Measurements from ENCODE around the gene BCKDK. TPM values are rescaled to one million over a fixed set of nuclear protein-coding genes. Genes with fewer than 3 reads are reported as not detected.
A peak's percentile ranks its signal among the peaks of the same experiment; 100 is the strongest.

BCKDK gene
- total and polyA plus RNA-seq, 2 of the 13 experiments (the other 11 are each of a cell fraction or from before 2014, with no cell fraction given), result 24.9 to 42.6 TPM

DNA sequence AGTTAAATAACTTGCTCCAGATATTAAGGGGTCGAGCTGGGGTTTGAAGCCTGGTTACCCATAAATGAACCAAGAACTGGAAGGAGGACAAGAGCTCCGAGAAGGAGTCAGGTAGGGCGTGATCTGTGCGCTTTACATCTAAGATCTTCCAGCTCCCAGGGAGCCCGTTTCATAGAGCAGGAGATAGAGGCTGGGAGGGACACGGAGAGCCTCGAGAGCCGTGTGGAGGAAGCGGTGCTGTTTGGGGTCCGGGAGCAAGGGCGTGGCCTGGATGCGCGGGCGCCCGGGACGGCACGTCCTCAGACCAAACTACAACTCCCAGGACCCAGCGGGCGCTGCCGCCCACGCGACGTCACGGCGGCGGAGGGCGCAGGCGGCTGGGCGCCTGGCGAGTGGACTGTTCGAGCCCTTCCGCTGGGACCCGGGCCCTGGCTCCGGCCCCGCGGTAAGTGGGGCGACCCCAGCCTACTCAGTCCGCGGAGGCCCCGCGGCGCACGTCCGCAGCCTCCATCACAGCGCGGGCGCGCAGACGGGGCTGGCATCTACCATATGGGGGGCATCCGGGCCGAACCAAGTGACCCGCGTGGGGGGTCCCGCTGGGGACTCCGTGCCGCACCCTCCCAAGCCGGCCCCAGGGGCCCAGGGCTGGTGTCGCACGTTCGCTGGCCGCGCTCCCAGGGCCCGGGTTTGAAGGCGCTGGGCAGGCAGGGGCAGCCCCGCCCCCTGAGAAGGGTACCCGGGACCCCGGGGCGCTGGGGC is at the start of gene BCKDK (continued):
- TF ChIP-seq, protein P1, sequence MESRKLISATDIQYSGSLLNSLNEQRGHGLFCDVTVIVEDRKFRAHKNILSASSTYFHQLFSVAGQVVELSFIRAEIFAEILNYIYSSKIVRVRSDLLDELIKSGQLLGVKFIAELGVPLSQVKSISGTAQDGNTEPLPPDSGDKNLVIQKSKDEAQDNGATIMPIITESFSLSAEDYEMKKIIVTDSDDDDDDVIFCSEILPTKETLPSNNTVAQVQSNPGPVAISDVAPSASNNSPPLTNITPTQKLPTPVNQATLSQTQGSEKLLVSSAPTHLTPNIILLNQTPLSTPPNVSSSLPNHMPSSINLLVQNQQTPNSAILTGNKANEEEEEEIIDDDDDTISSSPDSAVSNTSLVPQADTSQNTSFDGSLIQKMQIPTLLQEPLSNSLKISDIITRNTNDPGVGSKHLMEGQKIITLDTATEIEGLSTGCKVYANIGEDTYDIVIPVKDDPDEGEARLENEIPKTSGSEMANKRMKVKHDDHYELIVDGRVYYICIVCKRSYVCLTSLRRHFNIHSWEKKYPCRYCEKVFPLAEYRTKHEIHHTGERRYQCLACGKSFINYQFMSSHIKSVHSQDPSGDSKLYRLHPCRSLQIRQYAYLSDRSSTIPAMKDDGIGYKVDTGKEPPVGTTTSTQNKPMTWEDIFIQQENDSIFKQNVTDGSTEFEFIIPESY (CRISPR knock-in tag; IDR thresholded peaks at IDR 0.05), result no peak; the same call in 1 of the 2 replicates
- TF ChIP-seq POLR2A (IDR thresholded peaks at IDR 0.05; ENCODE audit: insufficient read depth in 1 of 2, low read depth in 2 of 2, low read length in 2 of 2) (peak; percentile 50 to 84), ZNF724P (CRISPR knock-in tag; IDR thresholded peaks at IDR 0.05; ENCODE audit: borderline replicate concordance) (peak; percentile 25; the same call in 1 of the 2 replicates), ZNF34 (CRISPR knock-in tag; IDR thresholded peaks at IDR 0.05; ENCODE audit: borderline replicate concordance) (no peak), RELA (CRISPR knock-in tag; IDR thresholded peaks at IDR 0.05) (0 out of 2 replicates have a peak, but pooled peaks have one; percentile 74), ZNF44 (CRISPR knock-in tag; IDR thresholded peaks at IDR 0.05) (no peak), DPF2 (CRISPR knock-in tag; IDR thresholded peaks at IDR 0.05; ENCODE audit: borderline replicate concordance, low read depth) (0 out of 2 replicates have a peak, but pooled peaks have one; percentile 30), DNMT3B (CRISPR knock-in tag; conservative IDR thresholded peaks at IDR 0.05) (no peak), ZNF3 (CRISPR knock-in tag; IDR thresholded peaks at IDR 0.05) (no peak; the same call in 1 of the 2 replicates), DR1 (CRISPR knock-in tag; IDR thresholded peaks at IDR 0.05) (0 out of 2 replicates have a peak, but pooled peaks have one; percentile 33), ZNF101 (CRISPR knock-in tag; IDR thresholded peaks at IDR 0.05; ENCODE audit: borderline replicate concordance, low read depth) (no peak), GABPB1 (CRISPR knock-in tag; IDR thresholded peaks at IDR 0.05) (peak; percentile 94), NFKB2 (CRISPR knock-in tag; IDR thresholded peaks at IDR 0.05; ENCODE audit: borderline replicate concordance) (peak; percentile 80; the same call in 1 of the 2 replicates), ZNF773 (CRISPR knock-in tag; IDR thresholded peaks at IDR 0.05; ENCODE audit: borderline replicate concordance) (no peak), ZNF879 (CRISPR knock-in tag; IDR thresholded peaks at IDR 0.05) (no peak), REL (CRISPR knock-in tag; conservative IDR thresholded peaks at IDR 0.05) (peak; percentile 58; the same call in 1 of the 2 replicates)
- TF ChIP-seq, protein P2, sequence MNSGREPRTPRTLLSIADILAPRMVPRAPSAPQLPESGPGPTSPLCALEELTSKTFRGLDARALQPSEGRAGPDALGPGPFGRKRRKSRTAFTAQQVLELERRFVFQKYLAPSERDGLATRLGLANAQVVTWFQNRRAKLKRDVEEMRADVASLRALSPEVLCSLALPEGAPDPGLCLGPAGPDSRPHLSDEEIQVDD (CRISPR knock-in tag; IDR thresholded peaks at IDR 0.05; ENCODE audit: borderline replicate concordance), result no peak
- TF ChIP-seq, protein P3, sequence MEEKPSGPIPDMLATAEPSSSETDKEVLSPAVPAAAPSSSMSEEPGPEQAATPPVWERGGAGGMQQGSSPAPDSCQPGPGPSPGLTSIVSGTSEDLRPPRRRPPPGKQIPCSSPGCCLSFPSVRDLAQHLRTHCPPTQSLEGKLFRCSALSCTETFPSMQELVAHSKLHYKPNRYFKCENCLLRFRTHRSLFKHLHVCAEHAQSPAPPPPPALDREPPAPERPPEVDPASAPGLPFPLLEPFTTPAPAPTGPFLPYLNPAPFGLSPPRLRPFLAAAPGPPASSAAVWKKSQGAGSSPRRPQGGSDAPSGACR (CRISPR knock-in tag; IDR thresholded peaks at IDR 0.05), result 0 out of 2 replicates have a peak, but pooled peaks have one; percentile 56
- TF ChIP-seq, protein P4, sequence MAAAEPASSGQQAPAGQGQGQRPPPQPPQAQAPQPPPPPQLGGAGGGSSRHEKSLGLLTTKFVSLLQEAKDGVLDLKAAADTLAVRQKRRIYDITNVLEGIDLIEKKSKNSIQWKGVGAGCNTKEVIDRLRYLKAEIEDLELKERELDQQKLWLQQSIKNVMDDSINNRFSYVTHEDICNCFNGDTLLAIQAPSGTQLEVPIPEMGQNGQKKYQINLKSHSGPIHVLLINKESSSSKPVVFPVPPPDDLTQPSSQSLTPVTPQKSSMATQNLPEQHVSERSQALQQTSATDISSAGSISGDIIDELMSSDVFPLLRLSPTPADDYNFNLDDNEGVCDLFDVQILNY (CRISPR knock-in tag; conservative IDR thresholded peaks at IDR 0.05), result no peak; the same call in 1 of the 2 replicates
- TF ChIP-seq, protein P5, sequence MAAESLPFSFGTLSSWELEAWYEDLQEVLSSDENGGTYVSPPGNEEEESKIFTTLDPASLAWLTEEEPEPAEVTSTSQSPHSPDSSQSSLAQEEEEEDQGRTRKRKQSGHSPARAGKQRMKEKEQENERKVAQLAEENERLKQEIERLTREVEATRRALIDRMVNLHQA (CRISPR knock-in tag; IDR thresholded peaks at IDR 0.05), result no peak
- TF ChIP-seq, protein P6, sequence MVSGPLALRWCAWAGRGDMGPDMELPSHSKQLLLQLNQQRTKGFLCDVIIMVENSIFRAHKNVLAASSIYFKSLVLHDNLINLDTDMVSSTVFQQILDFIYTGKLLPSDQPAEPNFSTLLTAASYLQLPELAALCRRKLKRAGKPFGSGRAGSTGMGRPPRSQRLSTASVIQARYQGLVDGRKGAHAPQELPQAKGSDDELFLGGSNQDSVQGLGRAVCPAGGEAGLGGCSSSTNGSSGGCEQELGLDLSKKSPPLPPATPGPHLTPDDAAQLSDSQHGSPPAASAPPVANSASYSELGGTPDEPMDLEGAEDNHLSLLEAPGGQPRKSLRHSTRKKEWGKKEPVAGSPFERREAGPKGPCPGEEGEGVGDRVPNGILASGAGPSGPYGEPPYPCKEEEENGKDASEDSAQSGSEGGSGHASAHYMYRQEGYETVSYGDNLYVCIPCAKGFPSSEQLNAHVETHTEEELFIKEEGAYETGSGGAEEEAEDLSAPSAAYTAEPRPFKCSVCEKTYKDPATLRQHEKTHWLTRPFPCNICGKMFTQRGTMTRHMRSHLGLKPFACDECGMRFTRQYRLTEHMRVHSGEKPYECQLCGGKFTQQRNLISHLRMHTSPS (CRISPR knock-in tag; IDR thresholded peaks at IDR 0.05; ENCODE audit: low read depth), result no peak; the same call in 1 of the 2 replicates
- TF ChIP-seq, protein P7, sequence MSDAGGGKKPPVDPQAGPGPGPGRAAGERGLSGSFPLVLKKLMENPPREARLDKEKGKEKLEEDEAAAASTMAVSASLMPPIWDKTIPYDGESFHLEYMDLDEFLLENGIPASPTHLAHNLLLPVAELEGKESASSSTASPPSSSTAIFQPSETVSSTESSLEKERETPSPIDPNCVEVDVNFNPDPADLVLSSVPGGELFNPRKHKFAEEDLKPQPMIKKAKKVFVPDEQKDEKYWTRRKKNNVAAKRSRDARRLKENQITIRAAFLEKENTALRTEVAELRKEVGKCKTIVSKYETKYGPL (CRISPR knock-in tag; IDR thresholded peaks at IDR 0.05), result no peak
